Hair follicle dermal papilla cell (primary cell): ENCODE data around the gene WDR74. TPM values are rescaled to one million over a fixed set of nuclear protein-coding genes. Genes with fewer than 3 reads are reported as not detected.

Experiments used
- small RNA-seq: library from RNA; depleted of rRNA; stranded (forward); fragments of <200 nt; gene quantifications from one replicate; pipeline ENCODE3, GENCODE V24; 2012
- total RNA-seq: library from RNA; depleted of rRNA; stranded (reverse); fragments of >200 nt; gene quantifications from 2 replicates; pipeline ENCODE4 v1.2.3, GENCODE V29; 2012

WDR74 gene
- 28.9 and 29.1 TPM in 2 replicates for total RNA-seq

GRCh38 chr11:62839050-62839945 lies at the start of gene WDR74:
TSS of gene WDR74 (minus strand) at chr11:62839590. CDS start at chr11:62839570, 20 bp downstream.

GRCh38 chr11:62880803-62881578 lies 41.6 kb upstream of the WDR74 start, which contains the start of gene SLC3A2:
TSS of gene SLC3A2 (plus strand) at chr11:62880896. CDS start at chr11:62881024, 128 bp downstream.

GRCh38 chr11:62832336-62833234 lies 6.8 kb downstream of the WDR74 start, which contains the start of gene TEX54:
TSS of gene TEX54 (minus strand) at chr11:62832841.

GRCh38 chr11:62831520-62832335 lies 7.7 kb downstream of the WDR74 start, which contains the start of gene STX5:
TSS of gene STX5 (minus strand) at chr11:62832051. CDS start at chr11:62831243, 808 bp downstream.

GRCh38 chr11:62805076-62805892 lies 34.1 kb downstream of the WDR74 start, which contains the start of gene NXF1:
TSS of gene NXF1 (minus strand) at chr11:62805440. CDS start at chr11:62805356, 84 bp downstream.

GRCh38 chr11:62791501-62792201 lies 47.7 kb downstream of the WDR74 start, which contains the start of gene TMEM223:
TSS of gene TMEM223 (minus strand) at chr11:62792006. CDS start at chr11:62791994, 12 bp downstream.

GRCh38 chr11:62787005-62787759 lies 52.2 kb downstream of the WDR74 start, which contains the start of gene TMEM179B:
TSS of gene TMEM179B (plus strand) at chr11:62787402. CDS start at chr11:62787432, 30 bp downstream.

Small RNAs within 50 kb of the gene (small RNA-seq; reads per million reads assigned to genes)
- 1.9 reads per million, percentile 43 among the genes with 10 or more reads in this experiment for gene MIR6514
- gene RF00099, result not detected
- gene RNU6-118P, result not detected
- not detected for gene SNORD22
- gene SNORD26, result not detected
- gene SNORD27, result not detected
- not detected for gene SNORD28
- 98.8 reads per million, percentile 98 among the genes with 10 or more reads in this experiment for gene SNORD30

Other genes starting within 250 kb of the WDR74 start
- 6.3 and 7.2 TPM in 2 replicates for gene TUT1, start 248.1 kb downstream of the WDR74 start, total RNA-seq
- gene MTA2, start 237.7 kb downstream of the WDR74 start, total RNA-seq, result 138 and 161 TPM in 2 replicates
- gene EML3, start 226.8 kb downstream of the WDR74 start, total RNA-seq, result 35.9 and 38.5 TPM in 2 replicates
- gene ROM1, start 226.3 kb downstream of the WDR74 start, total RNA-seq, result 3.7 and 5.5 TPM in 2 replicates
- gene B3GAT3, start 217.6 kb downstream of the WDR74 start, total RNA-seq, result 24.0 and 24.2 TPM in 2 replicates
- gene GANAB, start 193.0 kb downstream of the WDR74 start, total RNA-seq, result 248 and 270 TPM in 2 replicates
- gene INTS5, start 186.3 kb downstream of the WDR74 start, total RNA-seq, result 25.5 and 29.4 TPM in 2 replicates
- 14.9 and 20.3 TPM in 2 replicates for gene C11orf98, start 174.4 kb downstream of the WDR74 start, total RNA-seq
- 3.2 and 7.3 TPM in 2 replicates for gene CSKMT, start 174.3 kb downstream of the WDR74 start, total RNA-seq
- 4.4 and 5.6 TPM in 2 replicates for gene UQCC3, start 167.9 kb downstream of the WDR74 start, total RNA-seq
- 4.0 and 4.5 TPM in 2 replicates for gene LBHD1, start 167.3 kb downstream of the WDR74 start, total RNA-seq
- gene UBXN1, start 160.5 kb downstream of the WDR74 start, total RNA-seq, result 70.9 and 82.1 TPM in 2 replicates
- 63.6 and 104 TPM in 2 replicates for gene LRRN4CL, start 150.1 kb downstream of the WDR74 start, total RNA-seq
- 47.2 and 64.5 TPM in 2 replicates for gene BSCL2, start 132.2 kb downstream of the WDR74 start, total RNA-seq
- not detected in 2 replicates for gene GNG3, start 131.9 kb downstream of the WDR74 start, total RNA-seq
- 7.5 and 10.9 TPM in 2 replicates for gene HNRNPUL2, start 112.1 kb downstream of the WDR74 start, total RNA-seq
- gene TTC9C, start 111.1 kb downstream of the WDR74 start, total RNA-seq, result 27.9 and 36.0 TPM in 2 replicates
- gene ZBTB3, start 85.4 kb downstream of the WDR74 start, total RNA-seq, result 19.3 and 21.4 TPM in 2 replicates
- gene POLR2G, start 78.0 kb downstream of the WDR74 start, total RNA-seq, result 34.9 and 47.2 TPM in 2 replicates
- 13.5 and 19.5 TPM in 2 replicates for gene TAF6L, start 68.2 kb downstream of the WDR74 start, total RNA-seq
- gene TMEM179B, start 52.2 kb downstream of the WDR74 start, total RNA-seq, result 38.0 and 38.1 TPM in 2 replicates
- 12.3 and 13.1 TPM in 2 replicates for gene TMEM223, start 47.6 kb downstream of the WDR74 start, total RNA-seq
- 30.5 and 38.9 TPM in 2 replicates for gene NXF1, start 34.1 kb downstream of the WDR74 start, total RNA-seq
- gene STX5, start 7.5 kb downstream of the WDR74 start, total RNA-seq, result 48.3 and 56.5 TPM in 2 replicates
- gene TEX54, start 6.7 kb downstream of the WDR74 start, total RNA-seq, result not detected in 2 replicates
- 169 and 184 TPM in 2 replicates for gene SLC3A2, start 41.3 kb upstream of the WDR74 start, total RNA-seq
- gene CHRM1, start 81.8 kb upstream of the WDR74 start, total RNA-seq, result not detected in 2 replicates
- gene SLC22A6, start 145.4 kb upstream of the WDR74 start, total RNA-seq, result not detected in 2 replicates
- not detected in 2 replicates for gene SLC22A8, start 176.3 kb upstream of the WDR74 start, total RNA-seq